ENCODE data around the gene MDM2.
"Not testable (repeated sequence)": the region's sequence is repeated elsewhere in the genome, so short reads cannot be mapped to it uniquely, and the experiment has no call there.

The MDM2 gene

GRCh38 chr12:68791897-68792481 lies 16.0 kb upstream of the MDM2 start:
- DNase-seq (ENCODE audit: insufficient read length, low spot score) (no peak), FAIRE-seq (no peak)
- no peak for TF ChIP-seq POLR2A (IDR thresholded peaks at IDR 0.05; ENCODE audit: low read depth, low read length)

DNA sequence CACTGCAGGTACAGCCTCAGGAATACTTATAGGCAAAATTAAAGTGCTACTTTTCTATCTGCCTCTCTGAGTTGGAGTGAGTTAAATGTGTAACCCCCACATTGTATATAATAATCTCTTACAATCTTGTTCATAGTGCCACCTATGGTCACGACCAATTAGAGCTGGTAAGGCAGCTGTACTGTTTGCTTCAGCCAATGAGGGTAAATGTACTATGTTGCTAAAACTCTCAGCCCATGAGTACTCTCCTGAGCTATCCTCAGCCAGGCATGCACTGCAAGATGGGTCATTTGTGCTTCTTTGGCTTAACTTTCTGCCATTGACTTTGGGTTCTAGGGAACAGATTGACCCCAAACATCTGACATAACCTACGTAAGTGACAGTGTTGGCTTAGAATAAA lies 15.0 kb upstream of the MDM2 start:
- FAIRE-seq (peak; percentile 66), DNase-seq (ENCODE audit: insufficient read length, low spot score) (peak; percentile 64)
- no peak for TF ChIP-seq POLR2A (IDR thresholded peaks at IDR 0.05; ENCODE audit: low read depth, low read length)

GRCh38 chr12:68793436-68793835 lies 14.5 kb upstream of the MDM2 start:
- no peak for FAIRE-seq

DNA sequence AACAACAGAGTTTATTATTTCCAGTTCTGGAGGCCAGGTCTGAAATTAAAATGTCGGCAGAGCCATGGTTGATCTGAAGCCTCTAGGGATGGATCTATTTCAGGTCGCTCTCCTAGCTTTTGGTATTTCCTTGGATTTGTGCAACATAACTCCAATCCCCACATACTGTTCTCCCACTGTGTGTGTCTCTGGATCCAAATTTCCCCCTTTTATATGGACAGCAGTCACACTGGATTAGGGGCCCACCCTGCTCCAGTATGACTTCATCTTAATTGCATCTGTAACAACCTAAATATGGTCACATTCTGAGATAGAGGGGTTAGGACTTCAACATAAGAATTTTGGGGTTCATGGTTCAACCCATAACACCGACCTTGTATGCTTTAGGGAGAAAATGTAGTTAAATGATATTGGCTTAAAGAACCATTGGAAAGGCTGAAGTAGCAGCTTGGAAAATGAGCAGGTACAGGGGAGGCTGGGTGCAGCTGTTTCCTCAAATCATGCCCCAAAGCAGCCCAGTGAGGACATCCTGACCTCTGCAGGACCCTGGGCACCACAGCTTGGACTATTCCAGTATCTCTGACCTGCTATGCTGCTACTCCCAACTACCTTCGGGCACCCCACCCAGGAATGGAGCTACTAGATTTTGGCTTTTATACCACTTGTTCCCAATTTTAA lies 13.9 kb upstream of the MDM2 start:
- FAIRE-seq (no peak), DNase-seq (ENCODE audit: insufficient read length, low spot score) (no peak)
- TF ChIP-seq POLR2A (IDR thresholded peaks at IDR 0.05; ENCODE audit: low read depth, low read length) = no peak

More at GRCh38 chr12:68793436-68793835, 14.5 kb upstream of the MDM2 start:
- DNase-seq (ENCODE audit: insufficient read length, low spot score) = no peak
- TF ChIP-seq POLR2A (IDR thresholded peaks at IDR 0.05; ENCODE audit: low read depth, low read length) = no peak

- TF ChIP-seq POLR2A (IDR thresholded peaks at IDR 0.05; ENCODE audit: low read depth, low read length) = no peak
- FAIRE-seq (peak; percentile 11), DNase-seq (ENCODE audit: insufficient read length, low spot score) (no peak)
These were observed 13.2 kb upstream of the MDM2 start for GRCh38 chr12:68794653-68795251.

GRCh38 chr12:68796399-68796798 lies 11.6 kb upstream of the MDM2 start:
- no peak for TF ChIP-seq POLR2A (IDR thresholded peaks at IDR 0.05; ENCODE audit: low read depth, low read length)
- FAIRE-seq = no peak
- DNase-seq (ENCODE audit: insufficient read length, low spot score) = no peak

DNA sequence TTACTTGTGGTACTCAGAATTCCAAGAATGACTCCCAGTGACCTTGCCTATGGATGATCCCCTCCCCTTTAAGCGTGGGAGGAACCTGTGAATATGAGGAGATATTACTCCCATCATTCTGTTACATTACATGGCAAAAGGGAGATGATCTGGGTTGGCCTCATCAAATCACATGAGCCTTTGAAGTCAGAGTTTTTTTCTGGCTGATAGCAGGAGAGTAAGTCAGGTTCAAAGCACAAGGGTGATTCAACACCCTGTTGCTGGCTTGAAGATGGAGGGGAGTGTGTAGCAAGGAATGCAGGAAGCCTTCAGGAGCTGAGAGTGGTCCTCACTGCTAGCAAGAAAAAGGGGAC lies 9.1 kb upstream of the MDM2 start:
- DNase-seq (ENCODE audit: insufficient read length, low spot score) (no peak), FAIRE-seq (no peak)
- TF ChIP-seq POLR2A (IDR thresholded peaks at IDR 0.05; ENCODE audit: low read depth, low read length) = no peak

DNA sequence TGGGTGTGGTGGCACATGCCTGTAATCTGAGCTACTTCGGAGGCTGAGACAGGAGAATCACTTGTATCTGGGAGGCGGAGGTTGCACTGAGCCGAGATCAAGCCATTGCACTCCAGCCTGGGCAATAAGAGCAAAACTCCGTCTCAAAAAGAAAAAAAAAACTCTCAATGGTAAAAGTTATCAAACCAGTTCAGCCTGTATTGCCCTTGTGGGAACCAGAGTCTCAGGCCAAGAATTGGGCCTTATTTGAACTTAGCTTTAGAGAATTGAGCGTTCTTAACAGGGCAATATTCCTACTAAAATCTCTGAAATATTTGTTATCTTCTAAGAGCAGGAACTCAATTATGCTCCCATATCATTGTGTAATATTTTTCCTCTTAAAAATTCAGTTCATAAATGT lies 7.7 kb upstream of the MDM2 start:
- DNase-seq (ENCODE audit: insufficient read length, low spot score) = no peak
- no peak for TF ChIP-seq POLR2A (IDR thresholded peaks at IDR 0.05; ENCODE audit: low read depth, low read length)
- no peak for FAIRE-seq

- not testable (repeated sequence) for DNase-seq (ENCODE audit: insufficient read length, low spot score); FAIRE-seq
These were observed 6.9 kb upstream of the MDM2 start for GRCh38 chr12:68801124-68801523.

DNA sequence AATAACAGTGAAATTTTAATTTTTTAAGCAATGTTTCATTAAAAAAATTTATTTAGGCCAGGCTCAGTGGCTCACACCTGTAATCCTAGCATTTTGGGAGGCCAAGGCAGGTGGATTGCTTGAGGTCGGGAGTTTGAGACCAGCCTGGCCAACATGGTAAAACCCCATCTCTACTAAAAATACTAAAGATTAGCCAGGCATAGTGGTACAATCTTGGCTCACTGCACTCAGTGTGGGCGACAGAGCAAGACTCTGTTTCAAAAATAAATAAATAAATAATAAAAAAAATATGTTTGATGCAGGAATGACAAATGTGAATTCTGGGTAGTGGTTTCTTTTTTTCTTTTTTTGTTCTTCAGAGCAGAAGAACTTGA lies 5.6 kb upstream of the MDM2 start:
- DNase-seq (ENCODE audit: insufficient read length, low spot score); FAIRE-seq: not testable (repeated sequence)

- DNase-seq (ENCODE audit: insufficient read length, low spot score); FAIRE-seq: not testable (repeated sequence)
These were observed 4.9 kb upstream of the MDM2 start for GRCh38 chr12:68802911-68803651.

- DNase-seq (ENCODE audit: insufficient read length, low spot score) = no peak
- no peak for TF ChIP-seq POLR2A (IDR thresholded peaks at IDR 0.05; ENCODE audit: low read depth, low read length)
- no peak for FAIRE-seq
These were observed 3.9 kb upstream of the MDM2 start for GRCh38 chr12:68803948-68804656.

GRCh38 chr12:68804657-68805591 lies 3.1 kb upstream of the MDM2 start:
- FAIRE-seq = no peak

More at GRCh38 chr12:68804657-68805591, 3.1 kb upstream of the MDM2 start:
- DNase-seq (ENCODE audit: insufficient read length, low spot score) = no peak
- TF ChIP-seq POLR2A (IDR thresholded peaks at IDR 0.05; ENCODE audit: low read depth, low read length) = no peak
